Measurements from ENCODE around the gene GMCL2. TPM values are rescaled to one million over a fixed set of nuclear protein-coding genes. Genes with fewer than 3 reads are reported as not detected.
"Not testable (repeated sequence)": the region's sequence is repeated elsewhere in the genome, so short reads cannot be mapped to it uniquely, and the experiment has no call there.

Gene GMCL2
- total RNA-seq, 1 donor from 2014 or later: not detected

DNA sequence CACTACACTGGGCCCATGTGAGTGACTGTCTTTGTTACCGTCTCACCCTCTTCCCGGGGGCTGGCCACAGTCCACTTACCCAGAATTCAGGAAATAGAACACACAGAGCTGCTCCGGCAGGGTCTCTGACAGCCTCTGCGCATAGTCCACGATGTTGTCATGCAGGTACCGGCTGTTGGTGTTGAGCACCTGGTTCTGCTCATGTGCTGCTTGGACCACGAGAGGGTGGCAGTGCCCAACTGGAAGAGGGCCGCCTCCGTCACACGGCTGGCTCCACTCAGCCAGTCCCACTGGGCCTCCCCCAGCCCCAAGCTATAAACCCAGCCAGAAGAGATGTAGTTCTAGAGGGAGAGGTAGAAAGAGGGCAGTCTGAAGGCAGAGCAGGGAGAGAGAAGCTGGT lies 42.7 kb upstream of the GMCL2 start:
- Mint-ChIP-seq H3K27me3 (no peaks in the 10 kb centered on the region), H3K27ac (no peak overlapping the region), H3K9me3 (peaks cover 8% of the 10 kb centered on the region), H3K4me3 (peak overlapping the region; percentile 77), H3K36me3 (peaks cover 48% of the 10 kb centered on the region), H3K4me1 (ENCODE audit: unreplicated experiment) (peaks cover 15% of the 10 kb centered on the region)
- DNase-seq (ENCODE audit: extremely low spot score, unreplicated experiment): no peak
- TF ChIP-seq, protein P1, sequence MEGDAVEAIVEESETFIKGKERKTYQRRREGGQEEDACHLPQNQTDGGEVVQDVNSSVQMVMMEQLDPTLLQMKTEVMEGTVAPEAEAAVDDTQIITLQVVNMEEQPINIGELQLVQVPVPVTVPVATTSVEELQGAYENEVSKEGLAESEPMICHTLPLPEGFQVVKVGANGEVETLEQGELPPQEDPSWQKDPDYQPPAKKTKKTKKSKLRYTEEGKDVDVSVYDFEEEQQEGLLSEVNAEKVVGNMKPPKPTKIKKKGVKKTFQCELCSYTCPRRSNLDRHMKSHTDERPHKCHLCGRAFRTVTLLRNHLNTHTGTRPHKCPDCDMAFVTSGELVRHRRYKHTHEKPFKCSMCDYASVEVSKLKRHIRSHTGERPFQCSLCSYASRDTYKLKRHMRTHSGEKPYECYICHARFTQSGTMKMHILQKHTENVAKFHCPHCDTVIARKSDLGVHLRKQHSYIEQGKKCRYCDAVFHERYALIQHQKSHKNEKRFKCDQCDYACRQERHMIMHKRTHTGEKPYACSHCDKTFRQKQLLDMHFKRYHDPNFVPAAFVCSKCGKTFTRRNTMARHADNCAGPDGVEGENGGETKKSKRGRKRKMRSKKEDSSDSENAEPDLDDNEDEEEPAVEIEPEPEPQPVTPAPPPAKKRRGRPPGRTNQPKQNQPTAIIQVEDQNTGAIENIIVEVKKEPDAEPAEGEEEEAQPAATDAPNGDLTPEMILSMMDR (conservative IDR thresholded peaks at IDR 0.05): no peak

GRCh38 chr5:178229111-178229510 lies 41.9 kb upstream of the GMCL2 start:
- H3K27me3 Mint-ChIP-seq; DNase-seq (ENCODE audit: extremely low spot score, unreplicated experiment); H3K9me3 Mint-ChIP-seq; H3K27ac Mint-ChIP-seq; H3K4me3 Mint-ChIP-seq: not testable (repeated sequence)
- H3K4me1 Mint-ChIP-seq (ENCODE audit: unreplicated experiment): peaks cover 16% of the 10 kb centered on the region
- H3K36me3 Mint-ChIP-seq: peaks cover 50% of the 10 kb centered on the region

- H3K27ac Mint-ChIP-seq: no peak overlapping the region
- no peaks in the 10 kb centered on the region for H3K27me3 Mint-ChIP-seq
- TF ChIP-seq, protein P1 (conservative IDR thresholded peaks at IDR 0.05): no peak
- peaks cover 8% of the 10 kb centered on the region for H3K9me3 Mint-ChIP-seq
- no peak for DNase-seq (ENCODE audit: extremely low spot score, unreplicated experiment)
- H3K36me3 Mint-ChIP-seq: peaks cover 53% of the 10 kb centered on the region
- no peak overlapping the region for H3K4me3 Mint-ChIP-seq
- peaks cover 16% of the 10 kb centered on the region for H3K4me1 Mint-ChIP-seq (ENCODE audit: unreplicated experiment)
Measured at GRCh38 chr5:178228609-178229008, 41.4 kb upstream of the GMCL2 start.

- DNase-seq (ENCODE audit: extremely low spot score, unreplicated experiment): no peak
- Mint-ChIP-seq H3K4me3 (no peak overlapping the region), H3K9me3 (peaks cover 8% of the 10 kb centered on the region), H3K27me3 (no peaks in the 10 kb centered on the region), H3K27ac (peak overlapping the region; percentile 44), H3K4me1 (ENCODE audit: unreplicated experiment) (peaks cover 20% of the 10 kb centered on the region), H3K36me3 (peaks cover 59% of the 10 kb centered on the region)
- TF ChIP-seq, protein P1 (conservative IDR thresholded peaks at IDR 0.05): no peak
Measured at GRCh38 chr5:178227929-178228328, 40.8 kb upstream of the GMCL2 start.

GRCh38 chr5:178227138-178227659 lies 40.0 kb upstream of the GMCL2 start:
- Mint-ChIP-seq H3K27ac (peak overlapping the region; percentile 44), H3K4me1 (ENCODE audit: unreplicated experiment) (peaks cover 21% of the 10 kb centered on the region), H3K9me3 (peaks cover 8% of the 10 kb centered on the region), H3K4me3 (peak overlapping the region; percentile 62), H3K36me3 (peaks cover 59% of the 10 kb centered on the region), H3K27me3 (no peaks in the 10 kb centered on the region)
- TF ChIP-seq, protein P1 (conservative IDR thresholded peaks at IDR 0.05): no peak
- no peak for DNase-seq (ENCODE audit: extremely low spot score, unreplicated experiment)

GRCh38 chr5:178225174-178225573 lies 38.0 kb upstream of the GMCL2 start:
- Mint-ChIP-seq H3K4me3 (no peak overlapping the region), H3K36me3 (peaks cover 59% of the 10 kb centered on the region), H3K27ac (no peak overlapping the region), H3K27me3 (no peaks in the 10 kb centered on the region), H3K4me1 (ENCODE audit: unreplicated experiment) (peaks cover 19% of the 10 kb centered on the region), H3K9me3 (peaks cover 8% of the 10 kb centered on the region)
- no peak for DNase-seq (ENCODE audit: extremely low spot score, unreplicated experiment)
- TF ChIP-seq, protein P1 (conservative IDR thresholded peaks at IDR 0.05): no peak
